IMR-90 (cell line): ENCODE measurements around the gene HNRNPM. TPM values are rescaled to one million over a fixed set of nuclear protein-coding genes. Genes with fewer than 3 reads are reported as not detected.

Source experiments
- ATAC-seq: fragments of 200-7000 bp; cut with Tn5 transposase; 2 replicates; pipeline ENCODE4 v1.9.1; 2020; ENCODE audit warnings: low read depth, mild to moderate bottlenecking, moderate library complexity
- BruUV-seq: library from RNA; stranded (reverse); fragments of 400-500 nt; replicated peaks from 2 replicates; lab custom pipeline; 2021; lab: Mats Ljungman, UMichigan
- CTCF ChIA-PET: fragments of 300-600 bp; formaldehyde crosslinking; extraction: SDS; loops from one replicate; lab custom pipeline; 2021; ENCODE audit warnings: antibody characterized with exemption; lab: Yijun Ruan, JAX
- POLR2A ChIA-PET: fragments of 300-600 bp; sonication (Branson Sonifier 250); formaldehyde crosslinking; loops from one replicate; lab custom pipeline; 2022; ENCODE audit warnings: antibody characterized with exemption; ENCODE audit not compliant: unreplicated experiment; lab: Charles Lee
- DNase-seq: peaks from one replicate; pipeline ENCODE4 v3.0.0; 2013
- H2AFZ ChIP-seq: replicated peaks from 2 replicates; pipeline ENCODE3; 2013; ENCODE audit warnings: low read length, mild to moderate bottlenecking; ENCODE audit not compliant: poor library complexity
- H2AK5ac ChIP-seq: 2 replicates; pipeline ENCODE4 v1.6.1; 2013; ENCODE audit warnings: low read depth, low read length, inconsistent platforms
- H2AK9ac ChIP-seq: replicated peaks from 2 replicates; pipeline ENCODE3; 2013; ENCODE audit warnings: mild to moderate bottlenecking, low read depth, low read length, moderate library complexity; ENCODE audit not compliant: poor library complexity
- H2BK120ac ChIP-seq: 2 replicates; pipeline ENCODE4 v1.6.1; 2013; ENCODE audit warnings: low read depth, low read length, inconsistent platforms
- H2BK15ac ChIP-seq: 3 replicates; pipeline ENCODE4 v1.6.1; 2013; ENCODE audit warnings: low read depth, low read length, inconsistent platforms
- H2BK20ac ChIP-seq: 2 replicates; pipeline ENCODE4 v1.6.1; 2013; ENCODE audit warnings: low read depth, mild to moderate bottlenecking, inconsistent platforms, low read length, moderate library complexity
- H2BK5ac ChIP-seq: 2 replicates; pipeline ENCODE4 v1.6.1; 2013; ENCODE audit warnings: mild to moderate bottlenecking, low read depth, low read length, inconsistent platforms; ENCODE audit not compliant: poor library complexity, severe bottlenecking
- H3K14ac ChIP-seq: replicated peaks from 2 replicates; pipeline ENCODE4 v1.6.1; 2013; ENCODE audit warnings: low read depth, low read length, inconsistent platforms
- H3K18ac ChIP-seq: 2 replicates; pipeline ENCODE4 v1.6.1; 2013; ENCODE audit warnings: low read depth, low read length, control low read depth
- H3K23ac ChIP-seq: 2 replicates; pipeline ENCODE4 v1.6.1; 2013; ENCODE audit warnings: low read depth, low read length, inconsistent platforms
- H3K27ac ChIP-seq: 2 replicates; pipeline ENCODE4 v1.5.1; 2013; ENCODE audit warnings: mild to moderate bottlenecking, control low read depth, low read length; ENCODE audit not compliant: insufficient read depth
- H3K27me3 ChIP-seq: 2 replicates; pipeline ENCODE4 v1.6.1; 2013; ENCODE audit warnings: low read length; ENCODE audit not compliant: control insufficient read depth, insufficient read depth
- H3K36me3 ChIP-seq: 2 replicates; pipeline ENCODE4 v1.6.1; 2013; ENCODE audit warnings: low read length, mixed read lengths; ENCODE audit not compliant: control insufficient read depth, insufficient read depth
- H3K4ac ChIP-seq: 2 replicates; pipeline ENCODE4 v1.6.1; 2013; ENCODE audit warnings: low read depth, low read length, inconsistent platforms
- H3K4me1 ChIP-seq: 2 replicates; pipeline ENCODE4 v1.6.1; 2013; ENCODE audit warnings: low read length, mixed read lengths; ENCODE audit not compliant: control insufficient read depth, insufficient read depth
- H3K4me2 ChIP-seq: 2 replicates; pipeline ENCODE4 v1.6.1; 2013; ENCODE audit warnings: low read depth, mild to moderate bottlenecking, control low read depth, low read length, moderate library complexity
- H3K4me3 ChIP-seq: 2 replicates; pipeline ENCODE4 v1.5.1; 2013; ENCODE audit warnings: low read depth, mild to moderate bottlenecking, control low read depth, low read length, moderate library complexity; ENCODE audit not compliant: insufficient read depth
- H3K56ac ChIP-seq: 2 replicates; pipeline ENCODE4 v1.6.1; 2013; ENCODE audit warnings: low read length, inconsistent platforms; ENCODE audit not compliant: insufficient read depth; ENCODE audit errors: extremely low read depth
- H3K79me1 ChIP-seq, 2 experiments: 2 replicates each; pipeline ENCODE4 v1.6.1; 2013; ENCODE audit warnings: low read length in 2 of 2, inconsistent platforms in 1 of 2, low read depth in 1 of 2
- H3K9ac ChIP-seq: 2 replicates; pipeline ENCODE4 v1.6.1; 2013; ENCODE audit warnings: low read depth, low read length, control low read depth
- H3K9me1 ChIP-seq: 2 replicates; pipeline ENCODE4 v1.6.1; 2013; ENCODE audit warnings: low read length, inconsistent platforms; ENCODE audit not compliant: insufficient read depth
- H3K9me3 ChIP-seq: 2 replicates; pipeline ENCODE4 v1.6.1; 2013; ENCODE audit warnings: low read length; ENCODE audit not compliant: control insufficient read depth, insufficient read depth
- H4K20me1 ChIP-seq: 2 replicates; pipeline ENCODE4 v1.6.1; 2013; ENCODE audit warnings: low read length, inconsistent platforms; ENCODE audit not compliant: insufficient read depth
- H4K5ac ChIP-seq: 2 replicates; pipeline ENCODE4 v1.6.1; 2013; ENCODE audit warnings: mild to moderate bottlenecking, low read depth, low read length, control low read depth
- H4K8ac ChIP-seq, 2 experiments: 2 replicates each; pipeline ENCODE4 v1.6.1; 2013; ENCODE audit warnings: low read depth in 2 of 2, low read length in 2 of 2, control low read depth in 1 of 2, inconsistent platforms in 1 of 2
- H4K91ac ChIP-seq: 2 replicates; pipeline ENCODE4 v1.6.1; 2013; ENCODE audit warnings: low read depth, low read length, inconsistent platforms; ENCODE audit not compliant: insufficient read depth
- CHD1 ChIP-seq: IDR thresholded peaks from 2 replicates; pipeline ENCODE4 v1.6.1; 2012; ENCODE audit warnings: low read depth, low read length, improper control_type of control experiment
- FOS ChIP-seq: fragments of 150-350 bp; IDR thresholded peaks from 2 replicates; pipeline ENCODE4 v1.6.1; 2016; ENCODE audit warnings: low read depth, low read length
- MAFK ChIP-seq: IDR thresholded peaks from 2 replicates; pipeline ENCODE4 v1.6.1; 2012; ENCODE audit warnings: low read depth, low read length, improper control_type of control experiment
- MAZ ChIP-seq: IDR thresholded peaks from 2 replicates; pipeline ENCODE4 v1.6.1; 2012; ENCODE audit warnings: low read depth, mild to moderate bottlenecking, low read length, improper control_type of control experiment, moderate library complexity, borderline replicate concordance
- MXI1 ChIP-seq: IDR thresholded peaks from 2 replicates; pipeline ENCODE4 v1.6.1; 2012; ENCODE audit warnings: low read depth, mild to moderate bottlenecking, low read length, moderate library complexity, borderline replicate concordance
- NFE2L2 ChIP-seq: fragments of 150-350 bp; IDR thresholded peaks from 2 replicates; pipeline ENCODE4 v1.6.1; 2016; ENCODE audit warnings: low read depth, mild to moderate bottlenecking, low read length
- POLR2A ChIP-seq: IDR thresholded peaks from 2 replicates; pipeline ENCODE4 v1.6.1; 2012; ENCODE audit warnings: mild to moderate bottlenecking, low read depth, low read length
- RFX5 ChIP-seq: IDR thresholded peaks from 2 replicates; pipeline ENCODE4 v1.8.0; 2012; ENCODE audit warnings: low read depth, mild to moderate bottlenecking, low read length, moderate library complexity
- SMC3 ChIP-seq: fragments of 150-350 bp; IDR thresholded peaks from 2 replicates; pipeline ENCODE4 v1.6.1; 2016; ENCODE audit warnings: low read depth, mild to moderate bottlenecking, antibody characterized with exemption, low read length, moderate library complexity
- WGBS, 2 experiments: methylation state at CpG; one replicate each; pipeline versions ENCODE4 v1.1.5 to v1.1.7; 2013; ENCODE audit warnings: missing lambda C conversion rate in 2 of 2; ENCODE audit not compliant: insufficient read length in 1 of 2; ENCODE audit errors: extremely low coverage in 2 of 2; 5-methylcytosine and 5-hydroxymethylcytosine counted together
- dilution Hi-C: fragments of 300-500 bp; cut with HindIII; formaldehyde crosslinking; loops from one replicate; pipeline ENCODE4 v1.14.3; 2018; ENCODE audit warnings: low sequenced_read_pairs; ENCODE audit not compliant: unreplicated experiment
- in situ Hi-C: fragments of 300-500 bp; cut with MboI; formaldehyde crosslinking; loops from 3 replicates; pipeline ENCODE4 v1.14.3; 2019; ENCODE audit warnings: low sequenced_read_pairs, inconsistent platforms, mixed read lengths
- intact Hi-C: fragments of 100-400 bp; cut with micrococcal nuclease; formaldehyde crosslinking; loops from 2 replicates; pipeline ENCODE4 v1.10.0; 2022
- polyA plus RNA-seq, 3 experiments: library from polyadenylated mRNA; depleted of rRNA; stranded (reverse); fragments of >200 nt; gene quantifications; 2 replicates each; pipeline ENCODE4 v1.2.3, GENCODE V29; 2012; ENCODE audit warnings: low replicate concordance in 1 of 3
- total RNA-seq: library from RNA; depleted of rRNA; stranded (reverse); fragments of >200 nt; gene quantifications from 2 replicates; pipeline ENCODE4 v1.2.3, GENCODE V29; 2012
- TF ChIP-seq, protein P1 (sequence below): fragments of 150-350 bp; IDR thresholded peaks from 2 replicates; pipeline ENCODE4 v1.6.1; 2016; ENCODE audit warnings: low read depth, mild to moderate bottlenecking, low read length, moderate library complexity, borderline replicate concordance
- TF ChIP-seq, protein P2 (sequence below): fragments of 150-350 bp; IDR thresholded peaks from 2 replicates; pipeline ENCODE4 v1.6.1; 2017; ENCODE audit warnings: mild to moderate bottlenecking, antibody characterized with exemption, low read length, low read depth

Gene HNRNPM
- total and polyA plus RNA-seq, 2 of the 4 experiments (the other 2 are of a cell fraction), result 75.6 to 197 TPM

DNA sequence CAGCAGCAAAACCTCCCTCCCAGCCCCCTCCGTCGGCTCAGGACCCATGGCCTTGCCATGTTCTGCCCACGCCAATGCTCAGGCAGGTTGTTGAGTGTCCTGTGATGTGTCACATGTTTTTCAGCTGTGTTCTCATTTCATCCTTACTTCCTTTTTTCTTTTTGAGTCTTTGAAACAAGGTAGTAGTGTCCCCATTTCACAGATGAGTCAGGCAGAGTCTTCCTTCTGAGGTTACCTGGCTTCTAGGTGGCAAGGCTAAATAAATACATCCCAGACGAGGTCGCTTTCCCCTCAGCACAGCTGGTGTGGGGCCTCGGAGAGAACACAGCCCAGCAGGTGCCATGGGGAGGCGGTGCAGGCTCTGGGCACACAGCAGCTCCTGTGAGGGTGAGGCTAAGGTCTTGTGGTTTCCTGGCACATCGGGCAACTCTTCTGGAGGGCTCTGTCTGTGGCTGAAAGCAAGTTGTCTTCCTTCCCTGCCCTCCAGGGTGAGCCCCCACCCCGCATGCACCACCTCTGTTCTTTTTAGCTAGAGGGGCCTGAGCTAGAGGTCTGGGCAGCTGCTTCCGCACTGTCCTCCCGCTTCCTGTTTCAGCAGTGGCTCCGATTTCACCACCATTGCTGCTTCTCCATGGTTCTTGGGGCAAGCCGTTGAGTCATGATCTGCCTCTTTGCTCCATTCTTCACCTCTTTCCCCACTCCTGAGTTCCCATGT, 42.5 kb downstream of the HNRNPM start:
- TF ChIP-seq, protein P1, sequence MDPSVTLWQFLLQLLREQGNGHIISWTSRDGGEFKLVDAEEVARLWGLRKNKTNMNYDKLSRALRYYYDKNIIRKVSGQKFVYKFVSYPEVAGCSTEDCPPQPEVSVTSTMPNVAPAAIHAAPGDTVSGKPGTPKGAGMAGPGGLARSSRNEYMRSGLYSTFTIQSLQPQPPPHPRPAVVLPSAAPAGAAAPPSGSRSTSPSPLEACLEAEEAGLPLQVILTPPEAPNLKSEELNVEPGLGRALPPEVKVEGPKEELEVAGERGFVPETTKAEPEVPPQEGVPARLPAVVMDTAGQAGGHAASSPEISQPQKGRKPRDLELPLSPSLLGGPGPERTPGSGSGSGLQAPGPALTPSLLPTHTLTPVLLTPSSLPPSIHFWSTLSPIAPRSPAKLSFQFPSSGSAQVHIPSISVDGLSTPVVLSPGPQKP, result no peak
- no peak for TF ChIP-seq SMC3
- no peak for TF ChIP-seq FOS
- TF ChIP-seq MAZ, result no peak
- TF ChIP-seq RFX5, result no peak
- TF ChIP-seq MXI1, result no peak
- no peak for TF ChIP-seq NFE2L2
- TF ChIP-seq, protein P2, sequence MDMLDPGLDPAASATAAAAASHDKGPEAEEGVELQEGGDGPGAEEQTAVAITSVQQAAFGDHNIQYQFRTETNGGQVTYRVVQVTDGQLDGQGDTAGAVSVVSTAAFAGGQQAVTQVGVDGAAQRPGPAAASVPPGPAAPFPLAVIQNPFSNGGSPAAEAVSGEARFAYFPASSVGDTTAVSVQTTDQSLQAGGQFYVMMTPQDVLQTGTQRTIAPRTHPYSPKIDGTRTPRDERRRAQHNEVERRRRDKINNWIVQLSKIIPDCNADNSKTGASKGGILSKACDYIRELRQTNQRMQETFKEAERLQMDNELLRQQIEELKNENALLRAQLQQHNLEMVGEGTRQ, result no peak
- TF ChIP-seq CHD1, result no peak
- TF ChIP-seq MAFK, result no peak
- TF ChIP-seq POLR2A, result no peak
- CTCF ChIA-PET, result no interaction called here
- Histone ChIP-seq H2BK5ac (no peak overlapping the region), H3K27me3 (no peaks in the 10 kb centered on the region), H2AK9ac (no peak overlapping the region), H3K23ac (no peak overlapping the region), H3K9ac (no peak overlapping the region), H3K14ac (no peak overlapping the region), H3K4me2 (no peak overlapping the region), H3K9me1 (peaks cover 4% of the 10 kb centered on the region; the same call in 1 of the 2 replicates), H4K5ac (no peak overlapping the region), H3K18ac (no peak overlapping the region), H2BK15ac (no peak overlapping the region), H2AFZ (no peak overlapping the region), H3K27ac (no peak overlapping the region), H3K79me1 (peaks cover 8 to 60% of the 10 kb centered on the region in 2 experiments), H4K91ac (no peak overlapping the region), H2BK120ac (no peak overlapping the region), H3K56ac (no peak overlapping the region), H2BK20ac (no peak overlapping the region), H4K8ac (no peak overlapping the region), H3K4ac (no peak overlapping the region), H2AK5ac (no peak overlapping the region), H3K9me3 (no peaks in the 10 kb centered on the region), H3K36me3 (peaks cover 74% of the 10 kb centered on the region), H4K20me1 (peaks cover 48% of the 10 kb centered on the region), H3K4me3 (no peak overlapping the region), H3K4me1 (no peaks in the 10 kb centered on the region)
- no TSS peak for BruUV-seq
- 100% methylated on average over 2 of the region's 13 CpGs; no CpG with 5 or more reads in 1 of the 2 experiments for WGBS, 2 experiments
- dilution Hi-C loops, result no loop called here
- POLR2A ChIA-PET, result no interaction called here
- ATAC-seq (no peak), DNase-seq (no peak)
- in situ Hi-C loops, result no loop called here
- intact Hi-C loops, result no loop called here
